Measurements from ENCODE around the gene SPATA17. TPM values are rescaled to one million over a fixed set of nuclear protein-coding genes. Genes with fewer than 3 reads are reported as not detected.

Gene SPATA17
- polyA plus RNA-seq, 1 donor from 2014 or later = 3.1 TPM

- no peaks in the 10 kb centered on the region for H3F3A ChIP-seq (ENCODE audit: insufficient read depth, low read length, poor library complexity, severe bottlenecking)
- H3K4me2 ChIP-seq (ENCODE audit: low read length) = no peak overlapping the region
- H4K20me1 ChIP-seq (ENCODE audit: insufficient read depth) = no peaks in the 10 kb centered on the region
- no peak for TF ChIP-seq POLR2AphosphoS5 (IDR thresholded peaks at IDR 0.05)
- no peak for TF ChIP-seq EZH2 (IDR thresholded peaks at IDR 0.05; ENCODE audit: borderline replicate concordance, insufficient read depth, low read length, poor library complexity, severe bottlenecking)
- TF ChIP-seq RAD21 (conservative IDR thresholded peaks at IDR 0.05) = no peak
- TF ChIP-seq TAF1 (IDR thresholded peaks at IDR 0.05; ENCODE audit: low read depth) = no peak
- no peak for TF ChIP-seq CTCF (IDR thresholded peaks at IDR 0.05; ENCODE audit: poor library complexity, severe bottlenecking)
- H3K36me3 ChIP-seq (ENCODE audit: insufficient read depth, low read length) = no peaks in the 10 kb centered on the region
- H3K9me2 ChIP-seq (ENCODE audit: insufficient read depth, low read length) = no peaks in the 10 kb centered on the region
- no peaks in the 10 kb centered on the region for H3K27me3 ChIP-seq (ENCODE audit: insufficient read depth, low read depth, low read length)
- peaks cover 24% of the 10 kb centered on the region for H3K79me2 ChIP-seq (replicated peaks; ENCODE audit: insufficient read depth, low read length)
- H3K9ac ChIP-seq (ENCODE audit: low read length) = no peak overlapping the region
- H3K9me3 ChIP-seq (ENCODE audit: low read length) = no peaks in the 10 kb centered on the region
- no peak overlapping the region for H3K27ac ChIP-seq (ENCODE audit: low read length)
- no peak overlapping the region for H3K4me3 ChIP-seq (ENCODE audit: low read length)
- H2AFZ ChIP-seq (ENCODE audit: low read depth, low read length) = no peak overlapping the region
Observed at GRCh38 chr1:217620814-217621213, 10.3 kb upstream of the SPATA17 start.

DNA sequence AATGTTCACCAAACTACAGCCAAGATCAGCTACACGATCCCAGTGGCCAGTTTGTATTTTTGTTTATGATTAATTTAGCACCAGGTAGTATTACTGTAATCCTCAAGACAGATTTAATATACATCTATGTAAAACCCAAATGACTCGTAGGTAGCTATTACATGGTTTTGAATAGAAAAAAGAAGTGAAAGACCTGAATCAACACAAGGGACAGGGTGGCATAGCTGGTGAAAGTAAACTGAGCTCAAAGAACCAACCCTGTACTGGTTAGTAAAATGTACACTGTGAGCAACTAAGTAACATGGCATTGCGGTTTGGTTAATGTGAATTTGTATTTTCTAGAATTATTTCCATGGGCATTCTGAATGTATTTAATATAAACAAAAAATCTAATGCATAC, 9.1 kb upstream of the SPATA17 start:
- TF ChIP-seq POLR2AphosphoS5 (IDR thresholded peaks at IDR 0.05) = no peak
- TF ChIP-seq, protein P1, sequence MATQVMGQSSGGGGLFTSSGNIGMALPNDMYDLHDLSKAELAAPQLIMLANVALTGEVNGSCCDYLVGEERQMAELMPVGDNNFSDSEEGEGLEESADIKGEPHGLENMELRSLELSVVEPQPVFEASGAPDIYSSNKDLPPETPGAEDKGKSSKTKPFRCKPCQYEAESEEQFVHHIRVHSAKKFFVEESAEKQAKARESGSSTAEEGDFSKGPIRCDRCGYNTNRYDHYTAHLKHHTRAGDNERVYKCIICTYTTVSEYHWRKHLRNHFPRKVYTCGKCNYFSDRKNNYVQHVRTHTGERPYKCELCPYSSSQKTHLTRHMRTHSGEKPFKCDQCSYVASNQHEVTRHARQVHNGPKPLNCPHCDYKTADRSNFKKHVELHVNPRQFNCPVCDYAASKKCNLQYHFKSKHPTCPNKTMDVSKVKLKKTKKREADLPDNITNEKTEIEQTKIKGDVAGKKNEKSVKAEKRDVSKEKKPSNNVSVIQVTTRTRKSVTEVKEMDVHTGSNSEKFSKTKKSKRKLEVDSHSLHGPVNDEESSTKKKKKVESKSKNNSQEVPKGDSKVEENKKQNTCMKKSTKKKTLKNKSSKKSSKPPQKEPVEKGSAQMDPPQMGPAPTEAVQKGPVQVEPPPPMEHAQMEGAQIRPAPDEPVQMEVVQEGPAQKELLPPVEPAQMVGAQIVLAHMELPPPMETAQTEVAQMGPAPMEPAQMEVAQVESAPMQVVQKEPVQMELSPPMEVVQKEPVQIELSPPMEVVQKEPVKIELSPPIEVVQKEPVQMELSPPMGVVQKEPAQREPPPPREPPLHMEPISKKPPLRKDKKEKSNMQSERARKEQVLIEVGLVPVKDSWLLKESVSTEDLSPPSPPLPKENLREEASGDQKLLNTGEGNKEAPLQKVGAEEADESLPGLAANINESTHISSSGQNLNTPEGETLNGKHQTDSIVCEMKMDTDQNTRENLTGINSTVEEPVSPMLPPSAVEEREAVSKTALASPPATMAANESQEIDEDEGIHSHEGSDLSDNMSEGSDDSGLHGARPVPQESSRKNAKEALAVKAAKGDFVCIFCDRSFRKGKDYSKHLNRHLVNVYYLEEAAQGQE (IDR thresholded peaks at IDR 0.05; ENCODE audit: borderline replicate concordance) = no peak
- no peak for TF ChIP-seq SMC3 (conservative IDR thresholded peaks at IDR 0.05; ENCODE audit: poor library complexity)
- no peak for TF ChIP-seq EP300 (conservative IDR thresholded peaks at IDR 0.05; ENCODE audit: poor library complexity, severe bottlenecking)
- no peak for TF ChIP-seq TAF1 (IDR thresholded peaks at IDR 0.05; ENCODE audit: low read depth)
- TF ChIP-seq CTCF (IDR thresholded peaks at IDR 0.05; ENCODE audit: poor library complexity, severe bottlenecking) = no peak
- no peak for TF ChIP-seq RAD21 (conservative IDR thresholded peaks at IDR 0.05)
- TF ChIP-seq EZH2 (IDR thresholded peaks at IDR 0.05; ENCODE audit: borderline replicate concordance, insufficient read depth, low read length, poor library complexity, severe bottlenecking) = no peak
- no peak for TF ChIP-seq MXI1 (conservative IDR thresholded peaks at IDR 0.05; ENCODE audit: poor library complexity, severe bottlenecking)

More for the DNA sequence above, 9.1 kb upstream of the SPATA17 start:
- Histone ChIP-seq H3K27me3 (ENCODE audit: insufficient read depth, low read depth, low read length) (no peaks in the 10 kb centered on the region), H3K79me2 (replicated peaks; ENCODE audit: insufficient read depth, low read length) (peaks cover 36% of the 10 kb centered on the region), H3K4me3 (ENCODE audit: low read length) (no peak overlapping the region), H2AFZ (ENCODE audit: low read depth, low read length) (no peak overlapping the region), H3K27ac (ENCODE audit: low read length) (no peak overlapping the region), H3K4me2 (ENCODE audit: low read length) (no peak overlapping the region), H4K20me1 (ENCODE audit: insufficient read depth) (no peaks in the 10 kb centered on the region), H3K36me3 (ENCODE audit: insufficient read depth, low read length) (no peaks in the 10 kb centered on the region), H3K9me3 (ENCODE audit: low read length) (no peaks in the 10 kb centered on the region), H3F3A (ENCODE audit: insufficient read depth, low read length, poor library complexity, severe bottlenecking) (no peaks in the 10 kb centered on the region), H3K9me2 (ENCODE audit: insufficient read depth, low read length) (no peaks in the 10 kb centered on the region), H3K9ac (ENCODE audit: low read length) (no peak overlapping the region)

Data from neural cell (in vitro differentiated cells).